HG02588 (cell line): ENCODE measurements around the gene PINK1.

Experiments used
- ATAC-seq: cut with Tn5 transposase; IDR thresholded peaks from one replicate; pipeline ENCODE4 v1.9.1; 2021; ENCODE audit warnings: mild to moderate bottlenecking, moderate library complexity; ENCODE audit not compliant: unreplicated experiment

Gene PINK1

DNA sequence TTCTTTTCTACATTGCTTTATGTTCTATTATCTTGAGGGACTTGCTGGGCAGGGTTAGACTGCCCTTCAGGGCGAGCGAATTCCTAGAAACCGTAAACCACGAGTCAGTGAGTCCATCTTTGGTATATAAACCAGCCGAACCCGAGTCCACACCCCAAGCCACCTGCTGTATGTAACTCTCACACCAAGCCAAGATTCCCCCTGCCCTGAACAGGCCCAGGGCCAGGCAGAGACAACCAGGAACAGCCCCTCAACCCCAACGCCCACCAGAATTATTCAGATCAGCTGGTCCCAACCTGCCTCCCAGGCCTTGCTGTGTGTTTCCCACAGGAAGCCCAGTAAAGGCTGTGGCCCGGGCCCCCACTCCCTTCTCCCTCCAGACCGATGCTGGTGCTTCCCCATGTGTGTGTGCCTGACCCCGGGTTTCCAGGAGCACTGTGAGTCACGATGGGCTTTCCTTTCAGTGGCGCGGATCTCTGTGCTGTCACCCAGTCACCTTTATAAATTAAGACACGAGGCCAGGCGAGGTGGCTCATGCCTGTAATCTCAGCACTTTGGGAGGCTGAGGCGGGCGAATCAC, 67.5 kb downstream of the PINK1 start:
- no peak for ATAC-seq
